ENCODE results near the gene PPAN. TPM values are rescaled to one million over a fixed set of nuclear protein-coding genes. Genes with fewer than 3 reads are reported as not detected.

The PPAN gene
- total and polyA plus RNA-seq, 2 experiments from 2014 or later, result 15.0 to 26.0 TPM

DNA sequence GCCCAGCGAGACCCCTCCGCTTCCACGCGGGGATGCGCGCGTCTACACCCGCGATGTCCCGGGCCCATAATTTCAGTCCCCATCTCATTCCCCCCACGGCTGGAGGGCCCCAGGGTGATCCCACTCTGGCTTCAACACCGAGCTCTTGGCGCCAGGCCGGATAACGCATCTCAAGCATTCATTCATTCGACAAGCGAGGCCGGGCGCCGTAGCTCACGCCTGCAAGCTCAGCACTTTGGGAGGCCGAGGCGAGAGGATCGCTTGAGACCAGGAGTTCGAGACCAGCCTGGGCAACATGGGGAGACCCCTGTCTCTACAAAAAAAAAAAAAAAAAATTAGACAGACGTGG, 9.6 kb upstream of the PPAN start:
- Histone ChIP-seq H3K9me2 (replicated peaks; ENCODE audit: insufficient read depth) (no peaks in the 10 kb centered on the region), H3K27me3 (no peaks in the 10 kb centered on the region), H3K36me3 (replicated peaks; ENCODE audit: insufficient read depth, low read depth) (no peaks in the 10 kb centered on the region), H4K20me1 (ENCODE audit: insufficient read depth, poor library complexity, severe bottlenecking) (no peaks in the 10 kb centered on the region), H3K27ac (peak overlapping the region; percentile 46), H3K9me3 (ENCODE audit: low read depth) (no peaks in the 10 kb centered on the region), H3K4me1 (ENCODE audit: insufficient read depth) (peaks cover 8% of the 10 kb centered on the region), H2AFZ (peak overlapping the region; percentile 98), H3K4me2 (peak overlapping the region; percentile 97), H3K4me3 (peak overlapping the region; percentile 39), H3K79me2 (no peaks in the 10 kb centered on the region)
- TF ChIP-seq EZH2phosphoT487 (IDR thresholded peaks at IDR 0.05; ENCODE audit: low read depth, severe bottlenecking, unreplicated experiment), result no peak
- no peak for TF ChIP-seq EZH2 (IDR thresholded peaks at IDR 0.05; ENCODE audit: borderline replicate concordance)
- TF ChIP-seq, protein P1, sequence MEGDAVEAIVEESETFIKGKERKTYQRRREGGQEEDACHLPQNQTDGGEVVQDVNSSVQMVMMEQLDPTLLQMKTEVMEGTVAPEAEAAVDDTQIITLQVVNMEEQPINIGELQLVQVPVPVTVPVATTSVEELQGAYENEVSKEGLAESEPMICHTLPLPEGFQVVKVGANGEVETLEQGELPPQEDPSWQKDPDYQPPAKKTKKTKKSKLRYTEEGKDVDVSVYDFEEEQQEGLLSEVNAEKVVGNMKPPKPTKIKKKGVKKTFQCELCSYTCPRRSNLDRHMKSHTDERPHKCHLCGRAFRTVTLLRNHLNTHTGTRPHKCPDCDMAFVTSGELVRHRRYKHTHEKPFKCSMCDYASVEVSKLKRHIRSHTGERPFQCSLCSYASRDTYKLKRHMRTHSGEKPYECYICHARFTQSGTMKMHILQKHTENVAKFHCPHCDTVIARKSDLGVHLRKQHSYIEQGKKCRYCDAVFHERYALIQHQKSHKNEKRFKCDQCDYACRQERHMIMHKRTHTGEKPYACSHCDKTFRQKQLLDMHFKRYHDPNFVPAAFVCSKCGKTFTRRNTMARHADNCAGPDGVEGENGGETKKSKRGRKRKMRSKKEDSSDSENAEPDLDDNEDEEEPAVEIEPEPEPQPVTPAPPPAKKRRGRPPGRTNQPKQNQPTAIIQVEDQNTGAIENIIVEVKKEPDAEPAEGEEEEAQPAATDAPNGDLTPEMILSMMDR (IDR thresholded peaks at IDR 0.05; ENCODE audit: poor library complexity), result no peak
- no peak for DNase-seq (ENCODE audit: low spot score)
- 58% methylated on average over 20 of the region's 26 CpGs for WGBS (ENCODE audit: low lambda C conversion rate, missing lambda C conversion rate)

DNA sequence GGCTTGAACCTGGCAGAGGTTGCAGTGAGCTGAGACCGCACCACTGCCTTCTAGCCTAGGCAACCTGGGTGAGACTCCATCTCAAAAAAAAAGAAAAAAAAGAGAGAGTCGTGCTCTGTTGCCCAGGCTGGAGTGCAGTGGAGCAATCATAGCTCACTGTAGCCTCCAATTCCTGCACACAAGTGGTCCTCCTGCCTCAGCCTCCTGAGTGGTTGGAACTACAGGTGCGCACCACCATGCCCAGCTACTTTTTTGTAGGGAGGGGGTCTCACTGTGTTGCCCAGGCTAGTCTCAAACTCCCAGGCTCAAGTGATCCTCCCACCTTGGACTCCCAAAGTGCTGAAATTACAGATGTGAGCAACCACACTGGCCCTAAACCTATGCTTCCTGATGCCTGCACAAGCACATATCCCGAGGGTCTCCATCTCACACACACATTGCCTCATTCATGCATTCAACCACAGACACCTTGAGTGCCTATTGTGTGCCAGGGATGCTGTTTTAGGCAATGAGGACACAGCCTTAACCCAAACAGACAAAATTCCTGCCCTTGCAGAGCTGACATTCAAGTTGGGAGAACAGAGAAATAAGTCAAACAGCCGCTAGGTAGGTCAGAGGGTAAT, 5.9 kb upstream of the PPAN start:
- Histone ChIP-seq H3K79me2 (no peaks in the 10 kb centered on the region), H3K9me2 (replicated peaks; ENCODE audit: insufficient read depth) (no peaks in the 10 kb centered on the region), H3K4me1 (ENCODE audit: insufficient read depth) (peaks cover 8% of the 10 kb centered on the region), H3K9me3 (ENCODE audit: low read depth) (no peaks in the 10 kb centered on the region), H4K20me1 (ENCODE audit: insufficient read depth, poor library complexity, severe bottlenecking) (no peaks in the 10 kb centered on the region), H3K4me3 (no peak overlapping the region), H3K27ac (no peak overlapping the region), H2AFZ (no peak overlapping the region), H3K4me2 (no peak overlapping the region), H3K27me3 (no peaks in the 10 kb centered on the region), H3K36me3 (replicated peaks; ENCODE audit: insufficient read depth, low read depth) (no peaks in the 10 kb centered on the region)
- no peak for DNase-seq (ENCODE audit: low spot score)
- 87% methylated on average over 5 of the region's 5 CpGs for WGBS (ENCODE audit: low lambda C conversion rate, missing lambda C conversion rate)
- TF ChIP-seq EZH2phosphoT487 (IDR thresholded peaks at IDR 0.05; ENCODE audit: low read depth, severe bottlenecking, unreplicated experiment) (no peak), EZH2 (IDR thresholded peaks at IDR 0.05; ENCODE audit: borderline replicate concordance) (no peak)
- TF ChIP-seq, protein P1 (IDR thresholded peaks at IDR 0.05; ENCODE audit: poor library complexity), result no peak

DNA sequence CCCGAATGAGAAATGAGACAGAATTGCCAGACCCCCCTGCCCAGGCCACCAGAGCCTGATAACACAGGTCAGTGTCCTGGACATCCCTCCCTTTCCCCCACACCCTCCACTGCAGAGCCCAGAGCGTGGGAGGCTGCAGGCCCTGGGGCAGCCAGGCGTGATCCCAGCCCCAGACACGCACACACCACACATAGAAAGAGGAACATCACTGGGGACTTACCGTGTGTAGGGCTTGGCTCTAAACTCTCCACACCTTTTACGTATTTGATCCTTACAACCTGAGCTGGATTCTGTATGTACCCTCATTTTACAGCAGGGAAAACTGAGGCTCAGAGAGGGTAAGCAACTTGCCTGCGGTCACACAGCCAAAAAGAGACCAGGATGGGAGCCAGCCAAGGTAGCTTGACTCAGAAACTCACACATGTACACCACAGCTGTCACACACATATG, 3.4 kb upstream of the PPAN start:
- Histone ChIP-seq H3K36me3 (replicated peaks; ENCODE audit: insufficient read depth, low read depth) (no peaks in the 10 kb centered on the region), H3K79me2 (peaks cover 16% of the 10 kb centered on the region), H3K27ac (no peak overlapping the region), H3K4me2 (no peak overlapping the region), H3K27me3 (no peaks in the 10 kb centered on the region), H3K4me1 (ENCODE audit: insufficient read depth) (peaks cover 7% of the 10 kb centered on the region), H3K9me3 (ENCODE audit: low read depth) (no peaks in the 10 kb centered on the region), H4K20me1 (ENCODE audit: insufficient read depth, poor library complexity, severe bottlenecking) (no peaks in the 10 kb centered on the region), H3K4me3 (no peak overlapping the region), H2AFZ (no peak overlapping the region), H3K9me2 (replicated peaks; ENCODE audit: insufficient read depth) (no peaks in the 10 kb centered on the region)
- TF ChIP-seq EZH2phosphoT487 (IDR thresholded peaks at IDR 0.05; ENCODE audit: low read depth, severe bottlenecking, unreplicated experiment) (no peak), EZH2 (IDR thresholded peaks at IDR 0.05; ENCODE audit: borderline replicate concordance) (no peak)
- TF ChIP-seq, protein P1 (IDR thresholded peaks at IDR 0.05; ENCODE audit: poor library complexity), result no peak
- 82% methylated on average over 7 of the region's 7 CpGs for WGBS (ENCODE audit: low lambda C conversion rate, missing lambda C conversion rate)
- no peak for DNase-seq (ENCODE audit: low spot score)
